Transverse colon (tissue), 4 donors: ENCODE measurements around the gene PRELID3B. TPM values are rescaled to one million over a fixed set of nuclear protein-coding genes. Genes with fewer than 3 reads are reported as not detected.

ENCODE experiments used
- DNase-seq: peaks from one replicate; pipeline ENCODE4 v3.0.0-alpha.2; 2019
- H3K27ac ChIP-seq, 4 donors: fragments of 200-600 bp; sonication (generic); 2 replicates each; pipeline ENCODE4 v1.5.1; 2016 to 2018; ENCODE audit warnings: inconsistent platforms in 4 of 4
- H3K27me3 ChIP-seq: fragments of 200-600 bp; sonication (generic); 2 replicates; pipeline ENCODE4 v1.5.1; 2017; ENCODE audit warnings: inconsistent platforms
- H3K36me3 ChIP-seq, 4 donors: fragments of 200-600 bp; sonication (generic); 2 replicates each; pipeline ENCODE4 v1.5.1; 2017 to 2019; ENCODE audit warnings: inconsistent platforms in 4 of 4
- H3K4me1 ChIP-seq, 4 donors: fragments of 200-600 bp; sonication (generic); 2 replicates each; pipeline ENCODE4 v1.5.1; 2017 to 2020; ENCODE audit warnings: inconsistent platforms in 4 of 4
- H3K4me3 ChIP-seq, 4 donors: fragments of 200-600 bp; sonication (generic); 1 replicate in 1 of 4; 2 replicates in 3 of 4; pipeline versions ENCODE4 v1.5.1 to v1.6.1; 2017 to 2019; ENCODE audit warnings: inconsistent platforms in 4 of 4
- H3K9me3 ChIP-seq, 2 donors: fragments of 200-600 bp; sonication (generic); 2 replicates each; pipeline ENCODE4 v1.5.1; 2017 to 2019; ENCODE audit warnings: inconsistent platforms in 2 of 2
- CTCF ChIP-seq, 5 experiments: fragments of 200-600 bp in 3 of 5; fragments of 450-650 bp in 2 of 5; sonication (generic) in 3 of 5; IDR thresholded peaks; 1 replicate in 2 of 5; 2 replicates in 3 of 5; pipeline ENCODE4 v1.5.1; 2016 to 2017; ENCODE audit warnings: antibody characterized with exemption in 5 of 5, inconsistent platforms in 3 of 5, mild to moderate bottlenecking in 2 of 5, moderate library complexity in 1 of 5
- EP300 ChIP-seq: sonication (generic); formaldehyde crosslinking; IDR thresholded peaks from one replicate; pipeline ENCODE4 v1.6.1; 2017; ENCODE audit warnings: antibody characterized with exemption, low read depth
- POLR2A ChIP-seq: fragments of 450-650 bp; IDR thresholded peaks from one replicate; pipeline ENCODE4 v1.6.1; 2016; ENCODE audit warnings: antibody characterized with exemption, mild to moderate bottlenecking, moderate library complexity
- POLR2AphosphoS5 ChIP-seq, 3 donors: sonication (generic); formaldehyde crosslinking; IDR thresholded peaks; one replicate each; pipeline ENCODE4 v1.6.1; 2016; ENCODE audit warnings: antibody characterized with exemption in 3 of 3
- WGBS, 2 donors: methylation state at CpG; one replicate each; pipeline ENCODE4 v1.1.5; 2018; ENCODE audit warnings: low coverage in 1 of 2; 5-methylcytosine and 5-hydroxymethylcytosine counted together
- in situ Hi-C, 4 donors: fragments of 200-750 bp; cut with MboI; loops; one replicate each; pipeline versions ENCODE4 v1.15.0 to v1.15.1; 2017; ENCODE audit warnings: low sequenced_read_pairs in 3 of 4, low pct_ligation_motif_present in 1 of 4, low pct_unique_long_range_greater_than_20kb in 1 of 4
- intact Hi-C: fragments of 100-400 bp; cut with DNase I; formaldehyde crosslinking; loops from one replicate; pipeline ENCODE4 v1.15.1; 2023; ENCODE audit warnings: low total_unique reads
- total RNA-seq, 4 donors: library from RNA; depleted of rRNA; stranded (reverse); fragments of >200 nt; gene quantifications; one replicate each; pipeline ENCODE4 v1.1.0, GENCODE V29; 2016

The PRELID3B gene
- total RNA-seq, 4 donors from 2014 or later, result 25.3 to 119 (median 67.8) TPM

- Histone ChIP-seq H3K27me3 (no peaks in the 10 kb centered on the region), H3K36me3 (no peaks in the 10 kb centered on the region), H3K4me1 (peaks cover 13 to 25% (median 17%) of the 10 kb centered on the region in 4 donors), H3K9me3 (no peaks in the 10 kb centered on the region), H3K4me3 (no peak overlapping the region), H3K27ac (peak overlapping the region in 3 of 4 donors; percentile 2 to 24 (median 11))
- TF ChIP-seq POLR2A (no peak), POLR2AphosphoS5 (IDR thresholded peaks at IDR 0.05) (no peak), CTCF (IDR thresholded peaks at IDR 0.05) (no peak), EP300 (no peak)
- intact Hi-C loops, result no loop called here
- peak; percentile 53 for DNase-seq
- in situ Hi-C loops, result no loop called here
- WGBS, 2 donors, result 40 to 61% methylated on average over 4 to 8 of the region's 8 CpGs
Observed at GRCh38 chr20:59010321-59010994, 32.1 kb downstream of the PRELID3B start.

- Histone ChIP-seq H3K9me3 (no peaks in the 10 kb centered on the region), H3K27me3 (no peaks in the 10 kb centered on the region), H3K4me1 (peaks cover 28 to 39% (median 33%) of the 10 kb centered on the region in 4 donors), H3K36me3 (no peaks in the 10 kb centered on the region), H3K4me3 (no peak overlapping the region), H3K27ac (no peak overlapping the region)
- no peak for DNase-seq
- WGBS, 2 donors, result 86% methylated on average over 8 of the region's 8 CpGs; no CpG with 5 or more reads in 1 of the 2 donors
- intact Hi-C loops (no loop called here), in situ Hi-C loops (no loop called here)
- TF ChIP-seq EP300, result no peak
- TF ChIP-seq POLR2A, result no peak
- no peak for TF ChIP-seq POLR2AphosphoS5 (IDR thresholded peaks at IDR 0.05)
- no peak for TF ChIP-seq CTCF (IDR thresholded peaks at IDR 0.05)
Observed at GRCh38 chr20:59008715-59009336, 33.8 kb downstream of the PRELID3B start.

- Histone ChIP-seq H3K36me3 (no peaks in the 10 kb centered on the region), H3K9me3 (no peaks in the 10 kb centered on the region), H3K27ac (peak overlapping the region; percentile 88 to 95 (median 91)), H3K27me3 (no peaks in the 10 kb centered on the region), H3K4me3 (peak overlapping the region; percentile 63 to 89 (median 80)), H3K4me1 (peaks cover 28 to 47% (median 33%) of the 10 kb centered on the region in 4 donors)
- peak; percentile 72 for DNase-seq
- no peak for TF ChIP-seq CTCF (IDR thresholded peaks at IDR 0.05)
- TF ChIP-seq POLR2AphosphoS5 (IDR thresholded peaks at IDR 0.05), result no peak
- no peak for TF ChIP-seq POLR2A
- no peak for TF ChIP-seq EP300
- 77% methylated on average over 24 of the region's 24 CpGs; no CpG with 5 or more reads in 1 of the 2 donors for WGBS, 2 donors
- in situ Hi-C loops (no loop called here), intact Hi-C loops (no loop called here)
Observed at GRCh38 chr20:59007665-59008511, 34.7 kb downstream of the PRELID3B start.
